Measurements from ENCODE around the gene SNX27.
"Not testable (repeated sequence)": the region's sequence is repeated elsewhere in the genome, so short reads cannot be mapped to it uniquely, and the experiment has no call there.

Gene SNX27

GRCh38 chr1:151728151-151729054 lies 116.6 kb downstream of the SNX27 start:
- Histone ChIP-seq H3K4me3 (ENCODE audit: low read depth in 1 of 2, low read length in 1 of 2) (no peak overlapping the region), H3K4me1 (ENCODE audit: control insufficient read depth in 1 of 2, insufficient read depth in 1 of 2, low read depth in 1 of 2, low read length in 1 of 2) (no peaks in the 10 kb centered on the region), H3K27me3 (peaks cover 98% of the 10 kb centered on the region), H3K36me3 (no peaks in the 10 kb centered on the region), H3K9me3 (no peaks in the 10 kb centered on the region), H3K27ac (no peak overlapping the region)
- no peak for TF ChIP-seq CTCF (IDR thresholded peaks at IDR 0.05)

GRCh38 chr1:151729157-151729965 lies 117.5 kb downstream of the SNX27 start:
- Histone ChIP-seq H3K4me1 (ENCODE audit: control insufficient read depth in 1 of 2, insufficient read depth in 1 of 2, low read depth in 1 of 2, low read length in 1 of 2) (no peaks in the 10 kb centered on the region), H3K27me3 (peaks cover 97% of the 10 kb centered on the region), H3K27ac (no peak overlapping the region), H3K4me3 (ENCODE audit: low read depth in 1 of 2, low read length in 1 of 2) (no peak overlapping the region), H3K9me3 (no peaks in the 10 kb centered on the region), H3K36me3 (no peaks in the 10 kb centered on the region)
- no peak for TF ChIP-seq CTCF (IDR thresholded peaks at IDR 0.05)

DNA sequence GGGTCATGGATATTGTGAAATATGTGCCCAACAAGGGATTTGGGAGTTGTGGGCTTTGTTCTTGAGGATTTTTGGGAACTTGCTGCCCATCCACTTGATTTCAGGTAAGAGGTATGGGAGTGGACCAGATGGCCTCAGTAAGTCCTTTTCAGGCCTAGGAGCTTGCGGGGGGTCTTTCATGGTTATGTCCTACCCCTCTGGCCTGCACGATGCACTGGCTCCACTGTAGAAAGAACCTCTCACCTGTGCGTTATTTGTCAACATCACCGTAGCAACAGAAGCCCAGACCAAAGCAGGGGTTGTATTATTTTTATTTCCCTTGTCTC lies 118.1 kb downstream of the SNX27 start:
- Histone ChIP-seq H3K9me3 (no peaks in the 10 kb centered on the region), H3K4me3 (ENCODE audit: low read depth in 1 of 2, low read length in 1 of 2) (no peak overlapping the region), H3K36me3 (no peaks in the 10 kb centered on the region), H3K27me3 (peaks cover 92% of the 10 kb centered on the region), H3K4me1 (ENCODE audit: control insufficient read depth in 1 of 2, insufficient read depth in 1 of 2, low read depth in 1 of 2, low read length in 1 of 2) (no peaks in the 10 kb centered on the region), H3K27ac (no peak overlapping the region)
- no peak for TF ChIP-seq CTCF (IDR thresholded peaks at IDR 0.05)

DNA sequence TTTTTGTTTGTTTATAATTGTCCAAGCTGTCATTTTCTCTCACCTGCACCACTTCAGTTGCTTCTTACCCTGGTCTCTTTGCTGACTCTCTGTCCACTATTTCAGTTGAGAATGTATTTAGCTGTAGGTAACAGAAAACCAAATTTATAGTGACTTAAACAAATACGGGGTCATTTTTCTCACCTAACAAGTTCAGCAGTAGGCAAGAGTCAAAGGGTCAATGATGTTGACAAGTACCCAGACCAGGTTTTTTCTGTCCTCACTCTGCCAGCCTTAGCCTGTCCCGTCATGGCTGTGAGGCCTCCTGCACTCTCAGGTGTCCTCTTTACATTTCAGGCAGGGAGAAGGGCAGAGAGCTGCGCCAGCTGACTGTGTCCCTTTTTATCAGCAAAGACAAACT lies 121.3 kb downstream of the SNX27 start:
- no peak for TF ChIP-seq CTCF (IDR thresholded peaks at IDR 0.05)

GRCh38 chr1:151733995-151734394 lies 122.1 kb downstream of the SNX27 start:
- H3K4me1 ChIP-seq (ENCODE audit: control insufficient read depth in 1 of 2, insufficient read depth in 1 of 2, low read depth in 1 of 2, low read length in 1 of 2); H3K27ac ChIP-seq; H3K4me3 ChIP-seq (ENCODE audit: low read depth in 1 of 2, low read length in 1 of 2); H3K9me3 ChIP-seq; H3K36me3 ChIP-seq: not testable (repeated sequence)
- peaks cover 52% of the 10 kb centered on the region for H3K27me3 ChIP-seq

More for the DNA sequence above, 121.3 kb downstream of the SNX27 start:
- H3K27ac ChIP-seq, result no peak overlapping the region
- no peaks in the 10 kb centered on the region for H3K9me3 ChIP-seq
- no peaks in the 10 kb centered on the region for H3K4me1 ChIP-seq (ENCODE audit: control insufficient read depth in 1 of 2, insufficient read depth in 1 of 2, low read depth in 1 of 2, low read length in 1 of 2)
- no peak overlapping the region for H3K4me3 ChIP-seq (ENCODE audit: low read depth in 1 of 2, low read length in 1 of 2)
- H3K27me3 ChIP-seq, result peaks cover 61% of the 10 kb centered on the region
- H3K36me3 ChIP-seq, result no peaks in the 10 kb centered on the region

GRCh38 chr1:151737026-151737425 lies 125.2 kb downstream of the SNX27 start:
- Histone ChIP-seq H3K27ac (no peak overlapping the region), H3K4me3 (ENCODE audit: low read depth in 1 of 2, low read length in 1 of 2) (no peak overlapping the region), H3K9me3 (no peaks in the 10 kb centered on the region), H3K36me3 (no peaks in the 10 kb centered on the region), H3K27me3 (peaks cover 46% of the 10 kb centered on the region), H3K4me1 (ENCODE audit: control insufficient read depth in 1 of 2, insufficient read depth in 1 of 2, low read depth in 1 of 2, low read length in 1 of 2) (no peaks in the 10 kb centered on the region)
- TF ChIP-seq CTCF (IDR thresholded peaks at IDR 0.05), result no peak

All from neutrophil (primary cell).